Endothelial cell (in vitro differentiated cells): ENCODE measurements around the gene RALBP1. TPM values are rescaled to one million over a fixed set of nuclear protein-coding genes. Genes with fewer than 3 reads are reported as not detected.
A peak's percentile ranks its signal among the peaks of the same experiment; 100 is the strongest.

Source experiments
- DNase-seq: peaks from one replicate; pipeline ENCODE4 v3.0.0; 2021; ENCODE audit warnings: low spot score
- H3K27ac Mint-ChIP-seq: one replicate; pipeline ENCODE4 v1.8.0; 2021; ENCODE audit warnings: mixed read lengths, inconsistent platforms; ENCODE audit not compliant: unreplicated experiment
- H3K27me3 Mint-ChIP-seq: one replicate; pipeline ENCODE4 v1.8.0; 2021; ENCODE audit warnings: mild to moderate bottlenecking, moderate library complexity, mixed read lengths, inconsistent platforms; ENCODE audit not compliant: unreplicated experiment
- H3K36me3 Mint-ChIP-seq: one replicate; pipeline ENCODE4 v1.8.0; 2021; ENCODE audit warnings: mild to moderate bottlenecking, low read depth, mixed read lengths, inconsistent platforms; ENCODE audit not compliant: unreplicated experiment
- H3K4me1 Mint-ChIP-seq: one replicate; pipeline ENCODE4 v1.8.0; 2021; ENCODE audit warnings: mild to moderate bottlenecking, mixed read lengths, inconsistent platforms; ENCODE audit not compliant: unreplicated experiment
- H3K4me3 Mint-ChIP-seq: one replicate; pipeline ENCODE4 v1.8.0; 2021; ENCODE audit warnings: mild to moderate bottlenecking, mixed read lengths, inconsistent platforms; ENCODE audit not compliant: unreplicated experiment
- H3K9me3 Mint-ChIP-seq: one replicate; pipeline ENCODE4 v1.8.0; 2021; ENCODE audit warnings: mixed read lengths, inconsistent platforms; ENCODE audit not compliant: unreplicated experiment
- total RNA-seq: library from RNA; stranded (reverse); fragmentation: NEBNext Ultra II Directional; extraction: Animal tissue kit (Norgen Biotek cat#: 25700); gene quantifications from one replicate; pipeline ENCODE4 v1.2.1, GENCODE V29; 2021; ENCODE audit not compliant: unreplicated experiment
- TF ChIP-seq, protein P1 (sequence below): fragments of 200-600 bp; sonication (generic); IDR thresholded peaks from one replicate; pipeline ENCODE4 v1.5.0; 2021; ENCODE audit warnings: antibody characterized with exemption; ENCODE audit not compliant: unreplicated experiment

Gene RALBP1
- total RNA-seq, 1 donor from 2014 or later, result 56.8 TPM

DNA sequence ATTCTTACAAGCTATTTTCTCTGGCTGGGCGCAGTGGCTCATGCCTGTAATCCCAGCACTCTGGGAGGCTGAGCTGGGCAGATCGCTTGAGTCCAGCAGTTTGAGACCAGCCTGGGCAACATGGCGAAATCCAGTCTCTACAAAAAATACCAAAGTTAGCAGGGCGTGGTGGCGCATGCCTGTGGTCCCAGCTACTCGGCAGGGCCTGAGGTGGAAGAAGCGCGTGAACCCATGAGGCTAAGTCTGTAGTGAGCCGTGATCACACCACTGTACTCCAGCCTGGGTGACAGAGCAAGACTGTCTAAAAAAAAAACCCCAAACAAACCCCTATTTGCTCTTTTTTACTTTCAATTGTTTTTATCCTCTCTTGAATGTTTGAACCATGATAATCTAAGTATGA, 102.0 kb downstream of the RALBP1 start:
- H3K27ac Mint-ChIP-seq, result peak overlapping the region; percentile 52
- H3K4me1 Mint-ChIP-seq, result peaks cover 8% of the 10 kb centered on the region

DNA sequence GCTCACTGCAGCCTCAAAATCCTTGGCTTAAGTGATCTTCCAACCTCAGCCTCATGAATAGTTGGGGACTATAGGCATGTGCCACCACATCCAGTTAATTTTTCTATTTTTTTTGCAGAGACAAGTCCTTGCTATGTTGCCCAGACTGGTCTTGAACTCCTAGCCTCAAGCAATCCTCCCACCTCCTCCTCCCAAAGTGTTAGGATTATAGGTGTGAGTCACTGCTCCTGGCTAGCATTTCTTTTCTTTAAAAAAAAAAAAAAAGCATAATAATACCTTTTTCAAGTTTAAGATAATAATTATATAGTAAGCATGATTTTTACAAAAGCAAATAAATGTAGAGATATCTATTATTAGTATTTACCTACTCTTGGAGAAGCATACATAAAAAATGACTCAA, 103.0 kb downstream of the RALBP1 start:
- Mint-ChIP-seq H3K27ac (no peak overlapping the region), H3K4me3 (no peak overlapping the region), H3K27me3 (peaks cover 3% of the 10 kb centered on the region), H3K36me3 (peaks cover 22% of the 10 kb centered on the region), H3K9me3 (no peaks in the 10 kb centered on the region), H3K4me1 (peaks cover 7% of the 10 kb centered on the region)
- TF ChIP-seq, protein P1, sequence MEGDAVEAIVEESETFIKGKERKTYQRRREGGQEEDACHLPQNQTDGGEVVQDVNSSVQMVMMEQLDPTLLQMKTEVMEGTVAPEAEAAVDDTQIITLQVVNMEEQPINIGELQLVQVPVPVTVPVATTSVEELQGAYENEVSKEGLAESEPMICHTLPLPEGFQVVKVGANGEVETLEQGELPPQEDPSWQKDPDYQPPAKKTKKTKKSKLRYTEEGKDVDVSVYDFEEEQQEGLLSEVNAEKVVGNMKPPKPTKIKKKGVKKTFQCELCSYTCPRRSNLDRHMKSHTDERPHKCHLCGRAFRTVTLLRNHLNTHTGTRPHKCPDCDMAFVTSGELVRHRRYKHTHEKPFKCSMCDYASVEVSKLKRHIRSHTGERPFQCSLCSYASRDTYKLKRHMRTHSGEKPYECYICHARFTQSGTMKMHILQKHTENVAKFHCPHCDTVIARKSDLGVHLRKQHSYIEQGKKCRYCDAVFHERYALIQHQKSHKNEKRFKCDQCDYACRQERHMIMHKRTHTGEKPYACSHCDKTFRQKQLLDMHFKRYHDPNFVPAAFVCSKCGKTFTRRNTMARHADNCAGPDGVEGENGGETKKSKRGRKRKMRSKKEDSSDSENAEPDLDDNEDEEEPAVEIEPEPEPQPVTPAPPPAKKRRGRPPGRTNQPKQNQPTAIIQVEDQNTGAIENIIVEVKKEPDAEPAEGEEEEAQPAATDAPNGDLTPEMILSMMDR, result no peak
- no peak for DNase-seq

More for the DNA sequence above, 102.0 kb downstream of the RALBP1 start:
- H3K27me3 Mint-ChIP-seq, result peaks cover 3% of the 10 kb centered on the region
- no peak for DNase-seq
- peaks cover 17% of the 10 kb centered on the region for H3K36me3 Mint-ChIP-seq
- no peaks in the 10 kb centered on the region for H3K9me3 Mint-ChIP-seq
- no peak overlapping the region for H3K4me3 Mint-ChIP-seq
- TF ChIP-seq, protein P1, result no peak

DNA sequence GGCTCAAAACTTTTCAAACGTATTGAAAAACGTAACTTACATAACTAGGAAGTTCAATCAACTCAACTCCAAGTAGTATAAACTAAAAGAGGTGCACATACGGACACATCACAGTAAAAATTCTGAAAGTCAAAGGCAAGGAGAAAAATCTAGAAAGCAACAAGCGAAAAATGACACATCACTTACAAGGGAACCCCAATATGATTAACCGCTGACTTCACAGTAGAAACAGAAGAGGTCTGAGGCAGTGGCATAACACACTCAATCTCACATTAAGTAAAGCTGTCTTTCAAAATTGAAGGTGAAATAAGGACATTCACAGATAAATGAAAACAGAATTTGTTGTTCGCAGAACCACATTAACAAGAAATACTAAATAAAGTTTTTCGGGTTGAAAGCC, 106.4 kb downstream of the RALBP1 start:
- DNase-seq, result no peak
- TF ChIP-seq, protein P1, result no peak
- Mint-ChIP-seq H3K27me3 (no peaks in the 10 kb centered on the region), H3K36me3 (peaks cover 28% of the 10 kb centered on the region), H3K27ac (no peak overlapping the region), H3K4me1 (no peaks in the 10 kb centered on the region), H3K9me3 (no peaks in the 10 kb centered on the region), H3K4me3 (no peak overlapping the region)

GRCh38 chr18:9586814-9587213, 111.5 kb downstream of the RALBP1 start:
- Mint-ChIP-seq H3K27me3 (peaks cover 2% of the 10 kb centered on the region), H3K4me3 (no peak overlapping the region), H3K36me3 (peaks cover 31% of the 10 kb centered on the region), H3K27ac (no peak overlapping the region), H3K9me3 (no peaks in the 10 kb centered on the region), H3K4me1 (no peaks in the 10 kb centered on the region)
- DNase-seq, result no peak
- TF ChIP-seq, protein P1, result no peak

Other genes starting within 250 kb of the RALBP1 start
- gene TWSG1, start 140.7 kb upstream of the RALBP1 start, total RNA-seq, result 20.0 TPM
- gene PPP4R1, start 139.0 kb downstream of the RALBP1 start, total RNA-seq, result 173 TPM
- gene RAB31, start 232.8 kb downstream of the RALBP1 start, total RNA-seq, result 88.8 TPM